HG02970 (cell line): ENCODE measurements around the gene TULP4.
"Not testable (repeated sequence)": the region's sequence is repeated elsewhere in the genome, so short reads cannot be mapped to it uniquely, and the experiment has no call there.

Experiments
- ATAC-seq: cut with Tn5 transposase; IDR thresholded peaks from one replicate; pipeline ENCODE4 v1.9.1; 2021; ENCODE audit warnings: mild to moderate bottlenecking, moderate library complexity, moderate number of reproducible peaks; ENCODE audit not compliant: unreplicated experiment, low FRiP score

TULP4 gene

GRCh38 chr6:158545043-158545966 lies 233.0 kb downstream of the TULP4 start:
- ATAC-seq: no peak

- no peak for ATAC-seq
Observed at GRCh38 chr6:158548418-158549161, 236.3 kb downstream of the TULP4 start.

GRCh38 chr6:158552055-158552795 lies 240.0 kb downstream of the TULP4 start:
- ATAC-seq: no peak

- ATAC-seq: no peak
Observed at GRCh38 chr6:158552796-158553138, 240.5 kb downstream of the TULP4 start.

GRCh38 chr6:158554611-158555361 lies 242.5 kb downstream of the TULP4 start:
- no peak for ATAC-seq

GRCh38 chr6:158556113-158556512 lies 243.8 kb downstream of the TULP4 start:
- no peak for ATAC-seq

- ATAC-seq: not testable (repeated sequence)
Observed at GRCh38 chr6:158557110-158557509, 244.8 kb downstream of the TULP4 start.

GRCh38 chr6:158557927-158558326 lies 245.7 kb downstream of the TULP4 start:
- ATAC-seq: no peak

- no peak for ATAC-seq
Observed at GRCh38 chr6:158558415-158559306, 246.4 kb downstream of the TULP4 start.

- ATAC-seq: no peak
Observed at GRCh38 chr6:158559338-158559894, 247.2 kb downstream of the TULP4 start.

GRCh38 chr6:158559895-158560835 lies 247.9 kb downstream of the TULP4 start, which contains the start of gene TMEM181:
Gene TMEM181, plus strand, starts transcription at chr6:158560091. Its CDS starts 134 bp downstream, at chr6:158560225.
- ATAC-seq: peak; percentile 90

- ATAC-seq: no peak
Observed at GRCh38 chr6:158560836-158561320, 248.6 kb downstream of the TULP4 start.
